ENCODE results near the gene FGFR2.

Gene FGFR2

DNA sequence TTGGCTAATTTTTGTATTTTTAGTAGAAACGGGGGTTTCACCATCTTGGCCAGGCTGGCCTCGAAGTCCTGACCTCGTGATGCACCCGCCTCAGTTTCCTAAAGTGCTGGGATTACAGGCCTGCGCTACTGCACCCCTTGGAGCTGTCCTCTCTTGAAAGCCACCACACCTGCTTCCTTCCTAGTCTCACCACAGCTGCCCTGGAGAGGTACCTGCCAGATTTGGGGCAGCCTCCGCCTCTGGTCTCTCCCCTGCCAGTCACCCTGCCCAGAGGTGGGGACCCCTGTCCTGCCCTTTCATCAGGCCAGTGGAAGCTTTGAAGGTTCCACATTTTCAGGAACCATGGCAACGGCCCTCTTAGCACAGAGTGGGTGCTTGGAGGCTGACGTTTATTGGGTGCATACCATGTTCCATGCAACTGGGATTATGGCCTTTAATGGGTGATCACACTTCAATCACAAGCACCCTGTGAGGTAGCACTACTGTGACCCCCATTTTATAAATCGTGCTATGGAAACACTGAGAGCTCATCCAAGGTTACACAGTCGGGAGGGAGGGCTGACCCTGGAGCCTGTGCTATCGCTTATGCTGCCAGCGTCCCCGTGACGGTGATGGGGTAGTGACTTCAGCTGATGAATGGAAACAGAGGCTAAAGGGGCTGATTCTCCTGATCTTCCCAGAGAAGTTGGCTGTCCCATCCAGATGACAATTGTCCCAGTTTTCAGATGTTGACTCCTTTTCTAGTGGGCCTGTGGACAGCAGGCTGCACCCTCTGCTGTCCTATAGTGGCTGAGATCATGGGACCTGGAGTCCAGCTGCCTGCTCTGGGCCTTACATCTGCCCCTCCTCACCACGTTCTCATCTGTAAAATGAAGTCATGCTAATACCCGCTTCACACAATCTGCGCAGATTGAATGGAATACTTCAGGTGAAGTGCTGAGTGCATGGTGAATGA lies 11.5 kb upstream of the FGFR2 start:
- no peak for DNase-seq

DNA sequence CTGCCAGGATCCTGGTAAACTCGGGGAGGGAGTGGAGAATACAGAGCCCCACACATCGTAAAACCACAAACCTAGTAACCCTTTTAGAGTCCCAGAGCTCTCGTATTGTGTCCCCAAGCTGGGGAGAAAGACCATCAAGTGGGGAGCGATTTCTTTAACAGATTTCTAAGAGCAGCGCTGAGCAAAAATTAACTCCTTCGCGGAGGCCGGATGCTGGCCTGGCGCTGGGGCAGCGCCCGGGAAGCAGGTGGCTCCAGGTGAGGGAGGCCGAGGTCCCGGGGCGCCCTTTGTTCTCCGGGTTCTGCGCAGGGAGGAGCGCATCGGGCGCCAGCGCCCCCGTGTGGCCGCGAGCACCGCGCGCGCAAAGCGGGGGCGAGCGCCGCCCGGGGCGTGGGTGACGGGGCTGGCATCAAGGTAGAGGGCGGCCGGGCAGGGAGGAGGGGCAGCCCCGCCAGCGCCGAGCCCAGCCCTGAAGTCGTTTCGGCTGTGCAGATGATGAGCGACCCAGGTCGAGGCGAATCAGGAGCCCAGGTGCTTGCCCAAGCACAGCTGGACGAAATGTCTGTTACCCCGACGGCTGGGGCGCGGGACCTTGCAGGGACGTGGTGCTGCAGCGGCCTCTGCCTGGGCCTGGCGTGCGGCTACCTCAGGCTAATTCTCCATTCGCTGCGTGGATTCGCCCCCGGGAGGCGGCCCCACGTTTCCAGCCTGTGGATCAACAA lies 10.4 kb upstream of the FGFR2 start:
- no peak for DNase-seq

DNA sequence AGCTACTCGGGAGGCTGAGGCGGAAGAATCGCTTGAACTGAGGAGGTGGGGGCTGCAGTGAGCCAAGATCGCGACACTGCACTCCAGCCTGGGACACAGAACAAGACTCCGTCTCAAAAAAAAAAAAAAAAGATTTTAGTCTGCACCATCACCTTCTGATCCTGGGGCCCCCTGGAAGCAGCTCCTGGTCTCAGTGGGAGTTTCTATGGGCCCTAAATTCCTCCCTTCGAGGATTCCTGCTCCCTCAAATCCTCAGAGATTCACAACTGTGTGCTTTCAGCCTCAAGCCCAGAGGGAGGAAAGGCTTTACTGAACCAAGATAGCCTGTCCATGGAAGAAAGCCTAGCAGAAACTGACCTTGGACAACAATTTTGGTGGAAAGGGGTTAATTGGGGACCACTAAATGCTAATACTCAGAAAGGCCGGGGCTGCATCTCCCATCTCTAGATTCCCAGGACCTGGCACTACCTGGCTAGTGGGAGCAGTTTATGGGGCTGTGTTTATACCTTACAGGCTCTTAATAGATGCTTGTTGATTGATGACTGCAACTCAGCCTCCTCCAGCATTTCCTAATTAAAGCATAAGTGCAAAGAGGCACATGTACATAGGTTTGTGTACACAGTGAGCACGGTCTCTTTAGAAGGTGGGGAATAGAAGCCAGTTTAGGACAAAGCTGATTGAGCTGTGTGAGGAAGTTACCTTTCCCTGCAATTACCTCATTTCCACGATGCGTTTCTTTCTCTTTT lies 9.2 kb upstream of the FGFR2 start:
- DNase-seq: no peak

DNA sequence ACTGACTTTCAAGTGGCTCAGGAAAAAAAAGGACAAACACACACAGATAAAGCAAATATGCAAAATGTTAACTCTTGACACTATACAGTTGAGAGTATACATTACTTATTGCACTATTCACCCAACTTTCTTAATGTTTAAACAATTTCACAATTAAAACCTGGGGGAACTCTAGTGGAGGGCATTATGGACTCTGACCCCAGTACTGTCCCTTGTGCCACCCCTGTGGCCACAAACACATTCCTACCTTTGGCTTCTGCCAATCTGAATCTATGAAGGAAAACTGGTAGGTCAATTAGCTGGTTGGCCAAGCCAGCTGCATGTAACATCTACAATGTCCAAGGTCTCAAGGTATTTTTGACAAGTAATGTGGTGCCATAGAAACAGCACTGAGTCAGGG lies 7.5 kb upstream of the FGFR2 start:
- DNase-seq: no peak

DNA sequence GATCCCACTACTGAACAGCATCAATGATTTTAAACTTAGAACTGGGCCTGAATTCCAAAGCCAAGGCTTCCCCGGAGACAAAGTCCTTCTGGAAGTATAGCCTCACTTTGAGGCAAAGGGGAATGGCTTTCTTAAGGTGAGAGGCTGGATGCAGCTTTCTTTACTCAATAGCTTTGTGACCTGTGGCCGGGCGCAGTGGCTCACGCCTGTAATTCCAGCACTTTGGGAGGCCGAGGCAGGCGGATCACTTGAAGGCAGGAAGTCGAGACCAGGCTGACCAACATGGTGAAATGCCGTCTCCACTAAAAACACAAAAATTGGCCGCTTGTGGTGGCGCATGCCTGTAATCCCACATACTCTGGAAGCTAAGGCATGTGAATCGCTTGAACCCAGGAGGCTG lies 3.2 kb upstream of the FGFR2 start:
- no peak for DNase-seq

DNA sequence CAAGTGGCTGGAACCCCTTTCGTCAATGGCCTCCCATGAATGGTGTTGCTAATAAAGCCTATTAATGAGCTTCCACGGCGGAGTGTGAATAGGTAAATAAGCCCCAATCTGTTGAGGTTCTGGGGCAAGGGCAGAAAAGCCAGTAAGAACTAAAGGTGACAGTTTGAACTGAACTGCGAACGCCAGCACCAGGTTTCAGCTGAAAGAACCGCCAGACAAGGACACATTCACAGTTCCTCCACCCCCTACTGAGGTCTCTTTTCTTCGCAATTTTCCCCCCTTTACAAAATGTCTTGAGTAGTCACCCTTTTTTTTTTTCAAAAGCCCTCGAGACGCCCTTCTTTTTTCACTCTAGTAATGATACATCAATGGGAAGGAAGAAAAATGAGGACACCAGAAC lies 2.4 kb upstream of the FGFR2 start:
- DNase-seq: no peak

DNA sequence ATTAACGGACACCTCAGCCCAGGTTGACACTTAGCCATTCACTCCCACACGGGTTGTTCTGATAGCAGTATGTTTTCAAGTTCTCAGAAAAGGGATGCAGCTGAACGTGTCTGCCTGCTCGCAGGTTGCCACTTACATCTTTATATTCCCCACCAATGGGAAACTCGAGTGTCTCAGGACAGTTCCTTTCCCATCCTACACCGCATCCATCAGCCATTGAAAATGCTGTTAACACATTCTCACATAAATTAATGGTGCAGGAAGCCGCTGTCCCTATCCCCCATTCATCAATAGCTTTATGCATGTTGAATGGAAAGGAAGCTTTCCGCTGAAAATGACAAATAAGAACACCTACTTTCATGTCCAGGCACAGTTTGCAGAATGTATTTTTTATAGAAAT lies 1.7 kb upstream of the FGFR2 start:
- no peak for DNase-seq

DNA sequence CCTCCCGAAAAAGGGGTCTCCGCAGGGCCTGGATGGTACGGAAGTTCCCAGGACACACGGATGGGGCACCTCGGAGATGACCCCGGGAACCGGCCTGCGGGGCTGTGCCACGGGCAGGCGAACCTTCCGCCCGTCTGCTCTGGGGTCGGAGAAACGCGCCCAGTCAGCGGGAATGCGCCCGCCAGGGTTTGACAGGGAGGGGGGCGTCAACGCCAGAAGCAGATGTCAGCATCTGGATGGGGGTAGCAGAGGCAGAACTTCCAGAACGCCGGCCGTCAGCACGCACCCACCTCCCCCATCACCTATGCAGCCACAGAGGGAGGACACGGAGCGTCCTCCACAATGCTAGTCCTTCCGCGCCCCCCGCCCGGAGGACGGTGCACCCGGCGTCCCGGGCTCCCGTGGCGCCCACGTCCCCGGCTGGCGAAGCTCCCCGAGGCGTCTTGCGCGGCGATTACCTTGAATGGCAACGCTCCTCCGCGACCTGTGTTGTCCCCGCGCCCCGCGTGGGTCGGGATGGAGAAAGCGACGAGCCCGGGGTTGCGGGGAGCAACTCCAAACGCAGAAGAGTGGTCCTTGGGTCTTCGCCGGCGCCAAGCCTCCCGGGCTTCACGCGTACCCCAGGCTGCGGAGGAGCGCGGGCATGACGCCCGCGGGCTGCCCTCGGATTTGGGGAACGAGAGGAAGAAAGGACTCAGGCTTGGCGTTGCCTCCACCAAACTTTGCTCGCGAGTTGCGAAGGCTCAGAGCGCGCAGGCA lies 561 bp downstream of the FGFR2 start:
- DNase-seq: no peak

DNA sequence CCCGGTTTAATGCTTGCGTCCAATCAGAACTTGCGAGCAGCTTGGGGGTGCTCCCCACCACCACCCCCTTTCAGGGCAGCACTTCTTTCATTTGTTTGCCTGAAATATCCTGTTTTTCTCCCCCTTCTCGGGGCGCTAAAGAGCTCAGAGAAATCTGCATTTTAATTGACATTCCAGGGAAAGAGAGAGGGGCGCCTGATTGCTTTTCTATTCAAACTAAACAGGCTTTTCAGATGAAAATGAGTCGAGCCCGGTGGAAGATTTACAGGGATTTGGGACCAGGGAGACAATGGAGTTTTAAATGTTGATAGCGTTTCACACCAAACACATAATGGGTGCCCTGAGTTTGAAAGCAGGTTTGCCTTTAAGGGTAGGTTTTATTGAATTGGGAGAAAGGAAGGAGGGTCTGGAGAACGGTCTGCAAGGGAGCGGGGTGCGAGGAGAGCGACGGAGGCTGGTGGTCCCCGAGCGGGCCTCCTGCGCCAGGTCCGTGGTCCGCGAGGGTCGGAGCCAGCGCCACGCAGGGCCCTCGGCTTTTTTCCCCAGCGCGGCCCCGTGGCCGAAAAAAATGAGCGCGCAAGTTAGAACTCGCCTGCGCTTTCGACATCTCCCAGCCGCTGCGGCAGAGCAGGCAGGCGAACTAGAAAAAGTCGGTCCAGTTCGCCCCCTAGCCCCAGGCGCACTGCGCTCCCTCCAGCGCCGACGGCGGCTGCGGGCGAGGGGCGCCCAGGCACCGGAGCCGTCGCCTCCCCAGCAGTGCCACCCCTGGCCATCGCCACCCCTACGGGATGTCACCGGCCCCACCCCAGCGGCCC lies 1.3 kb downstream of the FGFR2 start:
- no peak for DNase-seq

DNA sequence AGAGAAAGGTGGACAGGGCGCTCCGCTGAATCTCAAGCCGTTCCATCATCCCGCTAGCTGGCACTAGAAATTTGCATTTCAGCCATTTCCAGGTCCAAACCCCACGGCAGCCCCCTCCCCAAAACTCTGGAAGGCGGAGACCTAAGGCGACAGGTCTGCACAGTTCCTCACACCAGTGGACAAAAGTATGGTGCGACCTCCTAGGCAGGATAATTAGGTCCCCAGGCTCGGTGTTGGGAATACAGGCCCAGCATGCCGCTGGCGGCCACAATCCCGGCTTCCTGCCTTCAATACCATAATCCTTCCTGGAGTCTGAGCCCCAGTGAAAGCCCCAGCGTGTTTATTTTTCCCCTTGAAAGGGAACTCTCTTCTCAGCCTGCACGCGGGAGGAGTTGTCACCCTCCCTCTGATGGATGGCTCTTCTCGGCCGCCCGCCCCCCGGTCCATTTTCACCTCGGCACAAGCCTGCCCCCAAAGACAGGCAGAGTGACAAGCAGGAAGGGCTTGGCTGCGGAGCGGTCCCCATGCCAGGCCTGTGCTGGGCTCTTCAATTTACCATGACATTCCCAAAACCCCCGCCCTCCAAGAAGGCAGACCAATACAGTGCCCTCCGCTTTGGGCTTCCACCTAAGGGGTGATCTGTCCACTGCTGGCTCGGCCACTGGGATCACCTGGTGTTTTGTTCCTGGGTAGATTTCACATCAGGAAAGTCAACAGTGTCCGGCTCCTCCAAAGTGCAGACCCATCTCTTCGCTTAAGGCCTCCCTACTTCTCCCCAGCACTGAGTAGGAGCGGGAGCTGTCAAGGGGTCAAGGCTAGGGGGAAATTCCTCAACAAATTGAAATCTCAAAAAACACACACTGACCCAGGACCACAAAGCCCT lies 2.2 kb downstream of the FGFR2 start:
- no peak for DNase-seq

DNA sequence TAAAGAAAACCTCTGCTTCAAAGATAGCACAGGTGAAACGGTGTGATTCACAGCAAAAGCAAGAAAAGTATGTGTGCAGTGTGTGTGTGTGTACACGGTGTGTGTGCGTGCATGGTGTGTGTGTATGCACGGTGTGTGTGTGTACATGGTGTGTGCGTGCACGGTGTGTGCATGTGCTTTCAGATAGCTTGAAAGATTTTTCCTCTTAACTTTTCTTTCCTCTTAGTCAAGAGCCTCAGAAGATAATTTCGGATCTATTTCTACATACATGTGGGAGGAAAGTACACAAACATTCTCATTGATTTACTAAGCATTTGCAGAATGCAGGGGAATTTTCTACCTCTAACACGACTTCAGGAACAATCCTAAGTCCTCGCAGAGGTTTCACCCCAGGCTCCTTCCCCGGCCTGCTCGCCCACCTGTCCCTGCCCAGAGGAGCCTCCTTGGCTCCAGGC lies 2.9 kb downstream of the FGFR2 start:
- no peak for DNase-seq

DNA sequence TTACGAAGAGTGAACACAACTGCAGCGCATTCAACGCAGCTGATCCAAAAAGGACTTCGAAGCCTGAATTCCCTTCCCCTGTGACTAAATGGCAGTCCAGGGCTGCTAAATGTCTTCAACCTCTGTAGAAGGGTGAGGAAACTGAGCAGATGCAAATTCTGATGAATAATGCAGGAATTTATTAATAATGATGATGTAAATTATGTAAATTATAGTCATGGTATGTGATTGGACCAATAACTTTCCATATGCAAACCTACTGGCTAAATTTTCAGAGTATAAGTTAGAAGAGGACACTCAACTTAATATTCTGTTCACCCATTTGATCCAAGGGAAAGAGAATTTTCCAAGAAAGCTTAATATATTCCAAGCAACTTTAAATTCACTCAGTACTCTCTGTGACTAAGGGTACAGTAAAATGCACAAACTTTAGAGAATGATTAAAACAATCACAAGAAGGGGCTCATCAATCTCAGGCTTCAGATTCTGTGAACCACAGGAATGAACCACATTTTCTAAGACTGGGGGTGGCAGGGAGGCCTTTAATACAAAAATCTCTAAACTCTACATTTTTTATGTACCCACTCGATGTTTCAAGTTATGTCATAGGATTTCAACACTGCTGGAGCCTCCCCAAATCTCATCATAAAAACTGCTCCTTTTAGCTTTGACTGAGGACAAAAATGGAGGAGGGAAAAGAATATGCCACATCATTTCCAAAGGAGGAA lies 3.5 kb downstream of the FGFR2 start:
- DNase-seq: no peak

DNA sequence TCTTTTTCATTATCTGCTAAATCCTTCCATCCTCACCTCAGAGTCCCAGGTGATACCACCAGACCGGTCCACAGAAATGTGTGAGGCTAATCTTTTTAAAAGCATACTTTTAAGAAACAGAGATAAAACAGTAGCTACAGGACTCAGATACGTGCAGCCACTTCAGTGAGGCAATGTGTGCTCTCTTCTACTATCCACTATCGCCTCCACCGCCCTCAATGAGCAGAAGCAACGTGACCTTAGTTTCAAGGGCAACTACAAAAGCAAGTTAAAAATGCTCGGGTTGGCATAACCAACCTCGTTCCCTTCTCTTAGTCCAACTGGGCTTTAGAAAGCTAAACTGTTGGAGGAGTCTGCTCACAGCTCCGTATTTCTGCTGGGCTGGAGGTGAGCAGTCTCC lies 4.2 kb downstream of the FGFR2 start:
- DNase-seq: no peak

DNA sequence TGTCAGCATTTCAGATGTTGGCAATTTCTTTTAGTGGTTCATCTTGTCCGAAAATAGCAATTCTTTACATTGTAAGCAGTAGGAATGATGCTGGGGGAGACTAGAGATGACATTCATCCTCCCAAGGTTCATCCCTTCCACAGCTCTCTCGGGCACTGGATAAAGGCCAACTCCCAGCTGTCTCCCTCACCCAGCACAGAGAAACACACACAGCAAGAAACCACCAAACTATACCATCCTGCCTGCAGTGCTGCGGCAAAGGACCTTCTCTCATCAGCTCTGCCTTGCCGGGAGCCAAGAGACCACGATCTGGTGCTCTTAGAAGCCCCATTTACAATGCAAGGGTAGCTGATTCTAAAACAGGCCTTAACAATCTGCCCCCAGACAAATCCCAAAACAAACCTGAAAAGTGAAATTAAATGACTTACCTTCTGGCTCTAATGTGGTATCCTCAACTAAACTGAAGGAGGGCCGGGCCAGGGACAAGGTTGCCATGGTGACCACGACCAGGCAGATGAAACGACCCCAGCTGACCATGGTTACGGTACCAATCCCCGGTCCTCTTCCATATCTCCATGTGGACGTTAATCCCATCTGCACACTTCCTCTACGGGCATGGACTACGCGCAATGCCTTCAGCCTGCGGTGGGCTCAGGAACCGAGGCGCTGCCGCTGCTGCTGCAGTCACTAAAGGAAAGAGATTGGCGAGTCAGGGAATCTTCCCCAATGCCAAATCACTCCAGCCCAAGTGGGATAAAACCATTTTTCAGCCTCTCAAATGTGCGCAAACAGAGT lies 4.8 kb downstream of the FGFR2 start:
- no peak for DNase-seq

DNA sequence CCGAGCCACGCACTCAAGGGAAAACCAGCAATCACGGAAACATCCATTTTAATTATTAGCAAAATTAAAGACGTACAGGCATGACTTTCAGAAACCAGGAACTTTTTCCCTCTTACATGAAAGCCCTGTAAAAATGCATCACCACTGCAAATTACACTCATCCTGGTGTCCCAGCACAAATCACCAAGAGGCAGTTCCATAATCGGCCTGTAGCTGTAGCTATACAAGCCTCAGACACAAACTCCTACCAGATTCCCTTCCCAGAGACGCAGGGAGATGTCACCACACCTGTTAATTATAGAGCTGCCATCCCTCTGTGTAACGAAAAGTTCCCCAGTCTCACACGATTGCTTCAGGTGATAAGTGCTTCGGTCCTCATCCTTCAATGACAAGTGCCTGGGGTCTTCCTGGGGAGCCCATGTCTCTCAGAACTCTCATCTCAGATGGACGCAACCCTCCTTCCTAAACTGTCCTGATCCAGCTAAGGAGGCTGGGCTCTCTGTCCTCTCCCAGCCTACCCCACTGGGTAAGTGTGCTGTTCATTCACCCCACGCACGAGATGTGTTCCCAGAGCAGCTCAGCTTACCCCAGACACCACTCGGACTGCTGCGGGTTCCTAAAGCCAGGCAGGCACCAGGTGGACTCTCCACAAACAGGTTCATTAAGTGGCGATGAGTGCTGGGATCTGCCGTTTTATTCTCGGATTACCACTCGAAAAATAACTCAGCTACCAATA lies 5.9 kb downstream of the FGFR2 start:
- DNase-seq: no peak

DNA sequence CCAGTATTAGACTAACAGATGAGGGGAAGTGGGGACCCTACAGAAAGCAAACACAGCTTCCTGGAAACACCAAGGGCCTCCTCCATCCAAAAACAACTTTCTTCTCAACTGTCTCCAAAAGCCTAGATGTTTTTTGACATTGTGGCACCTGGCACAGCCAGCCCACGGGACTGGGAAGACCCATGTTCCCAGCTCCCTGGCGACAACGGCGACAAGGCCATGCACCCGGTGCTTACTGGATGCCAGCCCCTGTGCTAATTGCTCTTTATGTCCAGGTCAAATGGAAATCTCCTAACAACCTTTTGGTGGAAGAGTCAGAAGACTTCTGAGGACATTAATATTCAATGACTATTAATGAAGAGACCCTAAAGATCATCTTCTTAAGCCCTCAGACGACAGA lies 7.1 kb downstream of the FGFR2 start:
- DNase-seq: no peak

DNA sequence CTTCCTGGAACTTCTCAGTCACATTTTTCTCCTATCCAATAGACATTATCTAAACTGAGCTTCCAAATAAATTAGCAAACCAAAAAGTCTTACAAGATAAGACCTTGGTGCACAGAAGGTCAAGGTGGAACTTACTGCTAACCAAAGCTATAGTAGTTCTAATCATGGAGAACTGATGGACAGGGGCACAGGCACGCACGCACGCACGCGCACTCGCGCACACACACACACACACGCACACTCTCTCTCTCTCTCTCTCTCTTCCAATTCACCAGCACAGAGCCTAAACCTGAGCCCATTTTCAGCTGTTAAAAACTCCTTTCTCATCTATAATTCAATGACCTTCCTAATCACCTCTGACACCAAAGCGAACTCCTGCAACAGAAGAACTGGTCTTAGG lies 7.5 kb downstream of the FGFR2 start:
- DNase-seq: no peak

DNA sequence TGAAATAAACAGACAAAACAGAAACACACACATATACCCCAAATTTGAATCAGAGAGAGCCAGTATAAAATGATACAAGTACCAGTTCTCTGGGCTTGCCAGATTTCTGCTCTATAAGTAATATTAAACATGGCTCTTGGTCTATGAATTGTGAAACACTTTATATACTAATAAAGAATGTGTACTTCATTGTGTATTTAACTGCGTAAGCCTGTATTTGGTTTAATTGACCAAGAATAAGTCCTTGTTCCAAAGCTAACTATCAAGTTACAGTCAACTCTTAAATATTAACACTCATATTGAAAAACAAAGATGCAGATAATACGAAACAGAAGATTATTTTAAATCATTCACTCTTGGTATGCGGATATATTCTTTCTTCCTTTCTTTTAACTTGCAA lies 8.7 kb downstream of the FGFR2 start:
- DNase-seq: no peak

All from cortex of kidney (tissue), 1 donor.